Tibial nerve (tissue), 4 donors: Measurements from ENCODE around the gene DOC2B.

Experiments
- EP300 ChIP-seq, 2 donors: sonication (generic); formaldehyde crosslinking; IDR thresholded peaks; one replicate each; pipeline ENCODE4 v1.6.1; 2017; ENCODE audit warnings: antibody characterized with exemption in 2 of 2, mild to moderate bottlenecking in 1 of 2
- POLR2A ChIP-seq, 2 donors: fragments of 450-650 bp; IDR thresholded peaks; one replicate each; pipeline ENCODE4 v1.6.1; 2017; ENCODE audit warnings: antibody characterized with exemption in 2 of 2, mild to moderate bottlenecking in 2 of 2, moderate library complexity in 2 of 2
- TF ChIP-seq, protein P1 (sequence below), 5 experiments: fragments of 200-600 bp in 3 of 5; fragments of 450-650 bp in 2 of 5; sonication (generic) in 3 of 5; IDR thresholded peaks; one replicate each; pipeline ENCODE4 v1.5.1; 2016 to 2019; ENCODE audit warnings: antibody characterized with exemption in 5 of 5, mild to moderate bottlenecking in 3 of 5, moderate library complexity in 2 of 5

- TF ChIP-seq, protein P1, sequence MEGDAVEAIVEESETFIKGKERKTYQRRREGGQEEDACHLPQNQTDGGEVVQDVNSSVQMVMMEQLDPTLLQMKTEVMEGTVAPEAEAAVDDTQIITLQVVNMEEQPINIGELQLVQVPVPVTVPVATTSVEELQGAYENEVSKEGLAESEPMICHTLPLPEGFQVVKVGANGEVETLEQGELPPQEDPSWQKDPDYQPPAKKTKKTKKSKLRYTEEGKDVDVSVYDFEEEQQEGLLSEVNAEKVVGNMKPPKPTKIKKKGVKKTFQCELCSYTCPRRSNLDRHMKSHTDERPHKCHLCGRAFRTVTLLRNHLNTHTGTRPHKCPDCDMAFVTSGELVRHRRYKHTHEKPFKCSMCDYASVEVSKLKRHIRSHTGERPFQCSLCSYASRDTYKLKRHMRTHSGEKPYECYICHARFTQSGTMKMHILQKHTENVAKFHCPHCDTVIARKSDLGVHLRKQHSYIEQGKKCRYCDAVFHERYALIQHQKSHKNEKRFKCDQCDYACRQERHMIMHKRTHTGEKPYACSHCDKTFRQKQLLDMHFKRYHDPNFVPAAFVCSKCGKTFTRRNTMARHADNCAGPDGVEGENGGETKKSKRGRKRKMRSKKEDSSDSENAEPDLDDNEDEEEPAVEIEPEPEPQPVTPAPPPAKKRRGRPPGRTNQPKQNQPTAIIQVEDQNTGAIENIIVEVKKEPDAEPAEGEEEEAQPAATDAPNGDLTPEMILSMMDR (IDR thresholded peaks at IDR 0.05) = no peak
- TF ChIP-seq POLR2A (IDR thresholded peaks at IDR 0.05) = no peak
- no peak for TF ChIP-seq EP300 (IDR thresholded peaks at IDR 0.05)
These were observed 33.5 kb upstream of the DOC2B start for GRCh38 chr17:214881-215331.
